ENCODE measurements around the gene GBP2.

The GBP2 gene

GRCh38 chr1:89060091-89060490, 65.8 kb downstream of the GBP2 start:
- DNase-seq, result no peak
